Cardiac muscle cell (in vitro differentiated cells and primary cell): Measurements from ENCODE around the gene LMOD1. TPM values are rescaled to one million over a fixed set of nuclear protein-coding genes. Genes with fewer than 3 reads are reported as not detected.
"Not testable (repeated sequence)": the region's sequence is repeated elsewhere in the genome, so short reads cannot be mapped to it uniquely, and the experiment has no call there.

Source experiments
- DNase-seq, 2 donors: peaks; one replicate each; pipeline versions ENCODE4 v3.0.0 to v3.0.0-alpha.2; 2010 to 2017; ENCODE audit warnings: low read depth in 1 of 2, low spot score in 1 of 2
- H3K27ac ChIP-seq: fragments of 200-600 bp; sonication (generic); 2 replicates; pipeline ENCODE4 v1.5.1; 2016
- H3K27me3 ChIP-seq: fragments of 200-600 bp; sonication (generic); 2 replicates; pipeline ENCODE4 v1.6.0; 2016; ENCODE audit warnings: control low read depth
- H3K36me3 ChIP-seq: fragments of 200-600 bp; sonication (generic); 2 replicates; pipeline ENCODE4 v1.5.1; 2016; ENCODE audit warnings: control low read depth
- H3K4me1 ChIP-seq: fragments of 200-600 bp; sonication (generic); 2 replicates; pipeline ENCODE4 v1.8.1; 2017; ENCODE audit warnings: low read depth, mild to moderate bottlenecking, mixed run types
- H3K4me3 ChIP-seq: fragments of 200-600 bp; sonication (generic); 2 replicates; pipeline ENCODE4 v1.5.1; 2016; ENCODE audit warnings: mild to moderate bottlenecking
- H3K9me3 ChIP-seq: fragments of 200-600 bp; sonication (generic); 2 replicates; pipeline ENCODE4 v1.5.1; 2017; ENCODE audit warnings: low read depth, mild to moderate bottlenecking, control low read depth
- polyA plus RNA-seq: library from polyadenylated mRNA; unstranded; fragments of >200 nt; fragmentation: Nextera tagmentation; extraction: Ambion mirVana; gene quantifications from 2 replicates; pipeline ENCODE4 v1.2.1, GENCODE V29; 2016
- total RNA-seq: library from RNA; depleted of rRNA; stranded (reverse); fragments of >200 nt; gene quantifications from 2 replicates; pipeline ENCODE4 v1.2.3, GENCODE V29; 2016
- TF ChIP-seq, protein P1 (sequence below): IDR thresholded peaks from 2 replicates; pipeline ENCODE4 v1.5.1; 2012; ENCODE audit warnings: low read depth, mild to moderate bottlenecking, low read length

Gene LMOD1
- total and polyA plus RNA-seq, 2 experiments from 2014 or later = 27.4 to 75.6 TPM

DNA sequence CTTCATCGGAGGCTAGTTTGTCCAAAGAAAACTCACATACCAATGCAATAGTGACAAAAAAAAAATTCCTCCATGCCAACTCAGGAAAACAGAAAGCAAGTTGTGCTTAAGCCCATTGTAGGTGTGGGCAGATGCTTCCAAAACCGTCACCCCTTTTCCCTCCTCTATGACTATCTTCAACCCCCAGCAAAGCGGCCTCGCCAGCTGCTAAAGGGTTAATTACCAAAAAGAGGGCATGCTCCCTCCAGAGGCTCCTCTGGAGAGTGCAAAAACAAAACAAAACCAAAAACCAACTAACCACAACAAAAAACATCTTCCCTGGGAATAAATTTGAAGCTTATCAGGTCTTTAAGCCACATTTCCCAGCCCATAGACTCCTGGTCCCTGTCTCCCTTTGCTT lies 1.2 kb downstream of the LMOD1 start:
- Histone ChIP-seq H3K27ac (peak overlapping the region; percentile 100), H3K36me3 (peaks cover 3% of the 10 kb centered on the region), H3K27me3 (no peaks in the 10 kb centered on the region), H3K4me3 (peak overlapping the region; percentile 56), H3K9me3 (no peaks in the 10 kb centered on the region), H3K4me1 (peaks cover 54% of the 10 kb centered on the region)
- TF ChIP-seq, protein P1, sequence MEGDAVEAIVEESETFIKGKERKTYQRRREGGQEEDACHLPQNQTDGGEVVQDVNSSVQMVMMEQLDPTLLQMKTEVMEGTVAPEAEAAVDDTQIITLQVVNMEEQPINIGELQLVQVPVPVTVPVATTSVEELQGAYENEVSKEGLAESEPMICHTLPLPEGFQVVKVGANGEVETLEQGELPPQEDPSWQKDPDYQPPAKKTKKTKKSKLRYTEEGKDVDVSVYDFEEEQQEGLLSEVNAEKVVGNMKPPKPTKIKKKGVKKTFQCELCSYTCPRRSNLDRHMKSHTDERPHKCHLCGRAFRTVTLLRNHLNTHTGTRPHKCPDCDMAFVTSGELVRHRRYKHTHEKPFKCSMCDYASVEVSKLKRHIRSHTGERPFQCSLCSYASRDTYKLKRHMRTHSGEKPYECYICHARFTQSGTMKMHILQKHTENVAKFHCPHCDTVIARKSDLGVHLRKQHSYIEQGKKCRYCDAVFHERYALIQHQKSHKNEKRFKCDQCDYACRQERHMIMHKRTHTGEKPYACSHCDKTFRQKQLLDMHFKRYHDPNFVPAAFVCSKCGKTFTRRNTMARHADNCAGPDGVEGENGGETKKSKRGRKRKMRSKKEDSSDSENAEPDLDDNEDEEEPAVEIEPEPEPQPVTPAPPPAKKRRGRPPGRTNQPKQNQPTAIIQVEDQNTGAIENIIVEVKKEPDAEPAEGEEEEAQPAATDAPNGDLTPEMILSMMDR = peak; percentile 38
- DNase-seq = peak in 1 of 2 donors; percentile 28

DNA sequence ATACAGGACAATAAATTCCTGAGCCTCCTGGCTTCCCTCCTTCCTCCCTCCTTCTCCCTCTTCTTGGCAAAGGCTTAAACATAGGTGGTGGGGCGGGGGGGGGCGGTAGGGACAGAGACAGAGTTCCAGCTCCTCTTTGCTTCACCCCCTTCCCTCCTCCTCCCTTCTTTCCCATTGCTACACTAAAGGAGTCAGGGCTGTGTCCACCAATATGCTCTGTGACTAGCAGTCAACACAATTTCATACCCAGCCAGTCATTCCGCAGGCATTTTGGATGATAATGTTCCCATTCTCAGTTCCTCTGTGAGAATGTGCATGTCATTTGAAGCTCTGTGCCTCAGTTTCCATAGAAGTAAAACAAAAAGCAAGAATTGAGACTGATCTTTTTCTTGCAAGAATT lies 1.7 kb downstream of the LMOD1 start:
- no peaks in the 10 kb centered on the region for H3K27me3 ChIP-seq
- H3K9me3 ChIP-seq = no peaks in the 10 kb centered on the region
- peaks cover 3% of the 10 kb centered on the region for H3K36me3 ChIP-seq
- DNase-seq = no peak
- H3K27ac ChIP-seq = peak overlapping the region; percentile 95
- TF ChIP-seq, protein P1 = no peak
- H3K4me1 ChIP-seq = peaks cover 55% of the 10 kb centered on the region
- H3K4me3 ChIP-seq = peak overlapping the region; percentile 56

DNA sequence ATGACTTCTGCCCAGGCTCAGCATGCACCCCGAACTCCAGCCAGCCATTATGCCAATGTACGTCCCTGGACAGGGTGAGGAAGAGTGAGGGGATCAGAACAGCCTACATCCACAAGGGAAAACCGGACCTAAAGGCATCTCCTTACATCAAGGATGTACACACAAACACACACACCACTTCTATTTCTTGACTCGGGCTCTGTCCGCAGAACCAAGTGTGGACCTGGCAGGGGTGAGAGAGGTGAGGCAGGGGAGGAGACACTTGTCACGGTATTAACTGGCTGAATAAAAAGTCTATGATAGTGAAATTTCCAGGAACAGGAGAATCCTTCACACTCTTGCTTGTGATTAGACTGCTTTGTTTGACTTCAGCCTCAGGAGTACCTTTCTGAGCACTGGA lies 2.3 kb downstream of the LMOD1 start:
- peak overlapping the region; percentile 56 for H3K4me3 ChIP-seq
- TF ChIP-seq, protein P1 = no peak
- H3K36me3 ChIP-seq = peaks cover 3% of the 10 kb centered on the region
- H3K27ac ChIP-seq = peak overlapping the region; percentile 95
- H3K27me3 ChIP-seq = no peaks in the 10 kb centered on the region
- no peak for DNase-seq
- peaks cover 62% of the 10 kb centered on the region for H3K4me1 ChIP-seq
- H3K9me3 ChIP-seq = no peaks in the 10 kb centered on the region

DNA sequence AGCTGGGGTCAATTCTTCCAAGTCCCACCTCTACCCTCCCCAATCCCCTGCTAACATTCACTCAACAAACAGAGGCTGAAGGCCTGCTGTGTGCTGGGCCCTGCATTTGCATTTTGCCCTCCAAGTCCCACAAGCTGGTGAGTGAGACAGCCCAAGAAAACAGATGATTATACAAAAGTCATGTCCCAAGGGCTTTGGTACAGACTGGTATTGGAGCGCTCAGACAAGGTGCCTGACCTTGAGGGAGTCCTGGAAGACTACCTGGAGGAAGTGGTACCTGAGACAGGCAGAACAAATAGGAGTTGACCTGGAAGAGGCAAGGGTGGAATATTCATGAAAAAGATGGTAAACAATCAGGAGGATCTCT lies 4.2 kb downstream of the LMOD1 start:
- Histone ChIP-seq H3K4me3 (peak overlapping the region; percentile 2), H3K27ac (peak overlapping the region; percentile 95)
- TF ChIP-seq, protein P1 = no peak

DNA sequence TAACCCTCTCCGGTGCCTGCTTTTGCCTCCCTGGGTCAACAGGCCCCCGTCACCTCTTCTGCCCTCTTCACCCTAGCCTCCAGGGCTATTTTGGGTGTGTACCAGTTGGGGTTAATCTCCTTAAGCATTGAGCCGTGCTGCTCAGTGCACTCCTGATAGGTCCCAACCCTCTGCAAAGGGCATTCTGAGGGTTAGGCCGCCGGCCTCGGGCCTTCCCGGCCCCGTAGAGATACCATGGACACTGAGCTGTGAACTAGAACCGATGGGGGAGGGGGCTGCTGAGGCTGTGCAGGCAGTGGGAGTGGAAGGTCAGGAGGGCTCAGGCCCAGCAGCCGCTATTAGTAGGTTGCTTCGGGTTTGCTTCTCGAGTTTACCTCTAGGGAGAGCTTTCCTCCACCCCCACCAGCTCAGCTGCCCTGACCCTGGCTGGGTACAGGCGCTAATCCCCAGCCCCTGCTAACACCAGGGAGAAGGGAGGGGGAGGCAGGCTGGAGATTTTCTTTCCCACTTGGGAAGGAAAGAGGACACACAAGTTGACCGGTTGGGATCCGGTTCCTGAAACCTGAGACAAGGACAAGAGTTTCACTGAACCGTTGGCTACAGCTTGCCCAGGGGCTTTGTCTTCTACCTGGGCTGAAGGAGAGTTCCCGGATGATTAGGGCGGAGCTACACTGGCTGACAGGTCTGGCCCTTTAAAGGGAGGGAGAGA lies 4.8 kb downstream of the LMOD1 start:
- Histone ChIP-seq H3K27ac (peak overlapping the region; percentile 95), H3K9me3 (no peaks in the 10 kb centered on the region), H3K4me3 (peak overlapping the region; percentile 2), H3K4me1 (peaks cover 52% of the 10 kb centered on the region), H3K36me3 (no peaks in the 10 kb centered on the region), H3K27me3 (no peaks in the 10 kb centered on the region)
- peak in 1 of 2 donors; percentile 92 for DNase-seq
- TF ChIP-seq, protein P1 = no peak

More for the DNA sequence above, 4.2 kb downstream of the LMOD1 start:
- Histone ChIP-seq H3K27me3 (no peaks in the 10 kb centered on the region), H3K4me1 (peaks cover 55% of the 10 kb centered on the region), H3K36me3 (peaks cover 3% of the 10 kb centered on the region), H3K9me3 (no peaks in the 10 kb centered on the region)
- DNase-seq = no peak

DNA sequence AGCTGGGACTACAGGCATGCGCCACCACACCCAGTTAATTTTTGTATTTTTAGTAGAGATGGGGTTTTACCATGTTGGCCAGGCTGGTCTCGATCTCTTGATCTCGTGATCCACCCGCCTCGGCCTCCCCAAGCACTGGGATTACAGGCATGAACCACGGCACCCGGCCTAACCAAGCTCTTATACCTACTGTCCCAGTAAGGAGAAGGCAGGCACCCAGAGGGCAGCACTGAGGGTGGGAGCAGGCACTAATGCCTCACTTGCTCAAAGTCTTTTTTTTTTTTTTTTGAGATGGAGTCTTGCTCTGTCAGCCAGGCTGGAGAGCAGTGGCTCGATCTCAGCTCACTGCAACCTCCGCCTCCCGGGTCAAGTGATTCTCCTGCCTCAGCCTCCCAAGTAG lies 6.0 kb downstream of the LMOD1 start:
- DNase-seq, H3K27ac ChIP-seq: not testable (repeated sequence)
- H3K4me1 ChIP-seq = peaks cover 51% of the 10 kb centered on the region

More for the DNA sequence above, 6.0 kb downstream of the LMOD1 start:
- not testable (repeated sequence) for H3K4me3 ChIP-seq, H3K36me3 ChIP-seq, H3K9me3 ChIP-seq, H3K27me3 ChIP-seq
